Activated CD4-positive, alpha-beta T cell treated with anti-CD3 and anti-CD28 coated beads, Interleukin-2, amount 50 U/mL, for 48 hours (primary cell): Measurements from ENCODE around the gene CRLF1.

Experiments used
- DNase-seq, 2 experiments: peaks; one replicate each; pipeline ENCODE4 v3.0.0-alpha.2; 2020

CRLF1 gene

GRCh38 chr19:18590273-18591272 is 16.0 kb downstream of the CRLF1 start:
- DNase-seq: peak in 1 of 2 experiments; percentile 34

- DNase-seq: peak; percentile 67 to 70
These were observed 17.0 kb downstream of the CRLF1 start for GRCh38 chr19:18589380-18590272.

GRCh38 chr19:18588611-18589379 is 17.8 kb downstream of the CRLF1 start, which contains the start of gene REX1BD:
Gene REX1BD, plus strand, starts transcription at chr19:18588798. Its CDS starts 4 bp downstream, at chr19:18588802.
- peak; percentile 86 to 92 for DNase-seq

- no peak for DNase-seq
These were observed 18.5 kb downstream of the CRLF1 start for GRCh38 chr19:18587962-18588610.

DNA sequence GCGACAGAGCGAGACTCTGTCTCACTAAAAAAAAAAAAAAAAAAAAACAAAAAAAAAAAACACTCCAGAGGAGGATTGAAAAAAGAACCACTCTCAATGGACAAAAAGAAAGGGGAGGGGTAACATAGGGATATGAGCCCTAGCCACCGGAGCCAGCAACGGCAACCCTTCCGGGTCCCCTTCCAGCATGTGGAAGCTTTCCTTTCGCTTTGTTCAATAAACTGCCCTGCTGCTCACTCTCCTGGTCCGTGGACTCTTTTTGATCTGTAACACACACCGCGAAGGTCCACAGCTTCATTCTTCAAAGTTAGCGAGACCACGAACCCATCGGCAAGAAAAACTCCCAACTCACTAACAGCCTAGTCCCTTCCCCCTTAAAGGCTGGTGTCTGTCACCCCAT is 19.0 kb downstream of the CRLF1 start:
- DNase-seq: no peak

DNA sequence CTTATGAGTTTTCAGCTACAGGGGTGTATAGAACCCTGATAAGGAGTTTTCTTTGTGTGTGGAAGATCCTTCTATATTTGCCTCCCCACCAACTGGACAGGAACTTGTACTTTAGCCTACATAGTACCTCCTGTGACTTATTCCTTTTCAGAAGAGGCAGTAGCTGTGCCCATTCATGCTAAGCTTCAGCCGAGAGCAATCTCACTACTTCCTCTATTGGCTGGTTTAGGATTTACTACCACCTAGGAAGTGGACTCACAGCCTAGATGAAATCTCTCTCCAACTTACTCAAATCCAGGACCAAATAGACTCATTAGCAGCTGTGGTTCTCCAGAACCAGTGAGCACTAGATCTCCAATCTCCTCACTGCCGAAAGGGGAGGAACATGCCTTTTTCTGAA is 20.3 kb downstream of the CRLF1 start:
- DNase-seq: no peak

DNA sequence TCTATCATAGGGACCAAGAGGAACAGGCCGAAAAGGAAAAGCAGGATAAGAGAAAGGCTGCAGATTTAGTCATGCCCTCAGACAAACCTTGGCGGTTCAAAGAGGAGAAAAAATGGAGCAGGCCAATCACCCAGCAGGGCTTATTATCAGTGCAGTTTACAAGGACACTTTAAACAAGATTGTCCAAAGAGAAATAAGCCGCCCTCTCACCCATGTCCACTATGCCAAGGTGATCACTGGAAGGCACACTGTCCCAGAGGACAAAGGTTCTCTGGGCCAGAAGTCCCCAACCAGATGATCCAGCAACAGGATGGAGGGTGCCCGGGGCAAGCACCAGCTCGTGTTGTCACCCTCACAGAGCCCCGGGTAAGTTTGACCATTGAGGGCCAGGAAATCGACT is 26.3 kb downstream of the CRLF1 start:
- no peak for DNase-seq

- DNase-seq: no peak
These were observed 29.2 kb downstream of the CRLF1 start for GRCh38 chr19:18577365-18577914.

- no peak for DNase-seq
These were observed 30.2 kb downstream of the CRLF1 start for GRCh38 chr19:18576383-18576782.

- no peak for DNase-seq
These were observed 31.8 kb downstream of the CRLF1 start for GRCh38 chr19:18574691-18575291.

- DNase-seq: peak; percentile 99
These were observed 34.8 kb downstream of the CRLF1 start, which contains the start of gene UBA52 for GRCh38 chr19:18571564-18572344. Gene UBA52, plus strand, starts transcription at chr19:18571857. Its CDS starts 1,444 bp downstream, at chr19:18573301.

- DNase-seq: no peak
These were observed 38.2 kb downstream of the CRLF1 start for GRCh38 chr19:18568367-18568766.

DNA sequence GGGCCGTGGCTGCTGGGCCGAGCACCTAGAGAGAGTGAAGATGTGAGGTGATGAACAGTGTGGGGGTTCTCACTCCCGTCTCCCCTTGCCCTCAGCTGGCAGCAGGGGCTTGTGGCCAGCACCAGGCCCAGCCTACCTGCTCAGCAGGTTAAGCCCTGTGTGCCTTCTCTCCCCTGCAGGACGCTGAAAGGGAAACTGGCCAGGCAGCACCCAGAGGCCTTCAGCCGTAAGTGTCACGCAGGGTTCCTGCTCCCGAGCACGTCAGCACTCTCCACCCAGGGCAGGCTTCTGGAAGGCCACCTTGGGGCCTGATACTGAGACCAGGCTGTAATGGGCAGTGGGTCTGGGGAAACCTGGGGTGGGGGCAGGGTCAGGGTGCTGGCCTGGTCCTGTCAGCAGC is 39.6 kb downstream of the CRLF1 start:
- DNase-seq: no peak

DNA sequence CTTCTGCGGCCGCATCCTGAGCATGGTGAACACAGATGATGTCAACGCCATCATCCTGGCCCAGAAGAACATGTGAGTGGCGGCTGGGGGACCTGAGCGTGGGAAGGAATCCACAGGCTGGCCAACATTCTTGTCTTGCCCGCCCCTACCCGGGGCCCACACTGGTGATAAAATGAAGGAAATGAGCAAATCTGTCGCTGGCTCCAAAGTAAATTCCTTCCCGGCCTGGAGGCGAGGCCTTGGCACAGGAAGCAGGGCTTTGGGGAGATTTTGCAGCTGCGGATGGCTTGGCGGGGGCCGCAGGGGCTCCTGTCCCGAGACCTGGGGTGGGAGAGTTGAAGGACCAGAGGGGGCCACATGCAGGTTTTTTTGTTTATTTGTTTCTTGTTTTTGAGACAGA is 44.5 kb downstream of the CRLF1 start:
- no peak for DNase-seq

DNA sequence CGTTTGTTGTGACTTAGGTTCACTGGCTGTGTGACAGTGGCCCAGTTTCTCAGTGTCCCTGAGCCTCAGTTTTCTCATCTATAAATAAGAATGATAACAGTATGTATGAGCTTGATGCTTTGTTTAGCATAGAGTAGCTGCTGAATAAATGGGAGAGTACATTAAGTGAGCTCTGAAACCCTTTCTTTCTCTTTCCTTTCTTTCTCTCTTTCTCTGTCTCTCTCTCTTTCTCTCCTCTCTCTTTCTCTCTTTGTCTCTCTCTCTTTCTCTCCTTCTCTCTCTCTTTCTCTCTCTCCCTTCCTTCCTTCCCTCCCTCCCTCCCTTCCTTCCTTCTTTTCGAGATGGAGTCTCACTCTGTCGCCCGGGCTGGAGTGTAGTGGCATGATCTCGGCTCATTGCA is 46.9 kb downstream of the CRLF1 start:
- DNase-seq: no peak

- no peak for DNase-seq
These were observed 48.0 kb downstream of the CRLF1 start for GRCh38 chr19:18558604-18559003.

DNA sequence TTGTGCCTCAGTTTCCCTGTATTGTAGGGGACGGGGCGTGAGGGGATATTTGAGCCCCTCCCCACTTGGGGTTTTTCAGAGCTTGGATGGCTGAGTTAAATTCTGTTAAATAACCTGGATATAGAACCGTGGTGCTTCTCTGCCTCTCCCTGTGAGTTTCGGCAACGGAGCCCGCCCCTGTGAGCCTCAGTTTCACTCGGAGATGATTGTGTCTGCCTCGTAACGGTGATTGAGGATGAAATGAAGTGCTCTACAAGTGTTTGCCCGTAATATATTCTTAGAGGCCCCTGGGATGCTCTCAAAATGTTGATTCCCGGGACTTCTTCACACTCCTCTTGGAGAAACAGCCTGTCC is 48.4 kb downstream of the CRLF1 start:
- no peak for DNase-seq

- peak; percentile 99 for DNase-seq
These were observed 49.0 kb downstream of the CRLF1 start, which contains the start of gene KXD1 for GRCh38 chr19:18557411-18558201. Gene KXD1, plus strand, starts transcription at chr19:18557870. Its CDS starts 4,187 bp downstream, at chr19:18562057.

- no peak for DNase-seq
These were observed 55.0 kb downstream of the CRLF1 start for GRCh38 chr19:18551631-18552030.
